Caki2 (cell line): Measurements from ENCODE around the gene GAS7. TPM values are rescaled to one million over a fixed set of nuclear protein-coding genes. Genes with fewer than 3 reads are reported as not detected.

Experiments
- DNase-seq: peaks from one replicate; pipeline ENCODE4 v3.0.0-alpha.2; 2015; ENCODE audit warnings: low read depth
- in situ Hi-C: cut with HindIII; loops from 2 replicates; pipeline ENCODE4 v1.10.0; 2016; ENCODE audit warnings: low sequenced_read_pairs, low pct_unique_long_range_greater_than_20kb, mixed read lengths
- total RNA-seq: library from RNA; depleted of rRNA; stranded (reverse); fragments of >200 nt; shearing (Covaris generic); gene quantifications from 2 replicates; pipeline ENCODE4 v1.2.3, GENCODE V29; 2014; ENCODE audit warnings: low replicate concordance

Gene GAS7
- total RNA-seq, 1 experiment from 2014 or later, result not detected

DNA sequence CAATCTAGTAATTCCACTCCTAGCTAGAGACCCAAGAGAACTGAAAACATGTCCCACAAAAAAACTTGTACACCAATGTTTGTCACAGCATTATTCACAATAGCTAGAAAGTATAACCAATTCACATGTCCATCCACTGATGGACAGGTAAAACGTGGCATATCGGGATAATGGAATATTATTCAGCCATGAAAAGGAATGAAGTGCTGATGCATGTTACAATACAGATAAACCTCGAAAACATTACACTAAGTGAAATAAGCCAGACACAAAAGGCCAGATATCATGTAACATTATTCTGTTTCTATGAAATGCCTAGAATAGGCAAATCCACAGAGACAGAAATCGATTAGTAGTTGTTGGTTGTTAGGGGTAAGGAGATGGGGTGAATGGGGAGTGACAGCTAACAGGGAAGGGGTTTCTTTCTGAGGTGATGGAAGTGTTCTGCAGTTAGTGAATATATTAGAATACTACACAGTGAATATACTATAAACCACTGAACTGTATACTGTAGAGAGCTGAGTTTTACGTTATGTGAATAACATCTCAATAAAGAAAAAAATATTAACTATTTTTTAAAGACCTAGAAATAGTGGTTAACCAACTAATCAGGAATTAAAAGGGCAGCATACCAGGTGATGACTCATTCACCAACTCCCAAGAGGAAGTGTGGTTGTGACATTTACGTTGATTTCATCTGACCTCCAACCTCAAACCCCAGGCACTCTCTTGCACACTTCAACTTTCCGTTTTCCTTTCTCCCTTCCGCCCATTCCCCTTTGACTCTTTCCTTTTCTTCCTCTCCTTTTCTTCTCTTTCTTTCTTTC is 48.6 kb downstream of the GAS7 start:
- DNase-seq, result peak; percentile 5
- in situ Hi-C loops, result no loop called here

DNA sequence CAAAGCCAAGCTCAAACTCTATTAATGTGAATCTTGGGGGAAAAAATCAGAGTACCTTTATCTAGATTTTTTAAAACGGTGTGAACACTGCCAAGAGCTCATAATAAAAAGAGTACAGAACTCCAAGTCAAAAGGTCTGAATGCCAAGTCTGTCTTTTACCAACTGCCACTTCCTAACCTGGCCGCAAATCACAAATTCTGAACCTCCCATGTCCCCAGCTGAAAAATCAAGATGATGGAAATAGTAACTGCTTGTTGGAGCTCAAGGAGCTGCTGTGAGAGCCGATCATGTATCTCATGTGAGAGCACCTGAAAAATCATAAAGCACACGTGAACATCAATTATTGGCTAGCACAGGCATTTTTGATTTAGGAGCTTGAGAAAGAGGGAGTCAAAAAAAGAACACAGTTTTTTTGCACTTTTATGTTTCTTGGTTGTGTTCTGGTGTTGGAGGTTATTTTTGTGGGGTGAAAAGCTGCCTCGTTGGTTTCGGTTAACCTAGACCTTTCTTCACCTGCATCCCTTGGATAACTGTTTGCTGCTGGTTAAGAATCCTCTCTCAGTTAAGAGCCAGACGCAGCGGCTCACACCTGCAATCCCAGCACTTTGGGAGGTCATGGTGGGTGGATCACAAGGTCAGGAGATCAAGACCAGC is 50.5 kb downstream of the GAS7 start:
- in situ Hi-C loops, result no loop called here
- no peak for DNase-seq

DNA sequence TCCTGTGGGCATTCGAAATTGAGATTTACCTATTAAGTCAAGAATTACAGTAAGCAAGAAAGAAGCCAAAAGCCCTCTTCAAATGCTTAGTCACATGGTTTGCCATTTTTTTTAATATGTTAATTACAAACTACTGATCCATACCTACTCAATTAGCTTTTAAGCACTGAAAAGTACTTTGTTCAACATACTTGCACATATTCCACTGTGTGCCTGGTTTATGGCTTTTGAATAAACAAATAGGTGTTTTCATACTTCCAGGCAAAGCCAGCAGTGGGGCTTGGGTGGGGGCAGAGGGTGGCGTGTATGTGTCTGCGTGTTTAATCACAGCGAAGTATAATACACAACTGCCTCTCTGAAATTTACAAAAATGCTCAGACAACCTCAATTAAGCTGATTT is 51.4 kb downstream of the GAS7 start:
- in situ Hi-C loops, result no loop called here

DNA sequence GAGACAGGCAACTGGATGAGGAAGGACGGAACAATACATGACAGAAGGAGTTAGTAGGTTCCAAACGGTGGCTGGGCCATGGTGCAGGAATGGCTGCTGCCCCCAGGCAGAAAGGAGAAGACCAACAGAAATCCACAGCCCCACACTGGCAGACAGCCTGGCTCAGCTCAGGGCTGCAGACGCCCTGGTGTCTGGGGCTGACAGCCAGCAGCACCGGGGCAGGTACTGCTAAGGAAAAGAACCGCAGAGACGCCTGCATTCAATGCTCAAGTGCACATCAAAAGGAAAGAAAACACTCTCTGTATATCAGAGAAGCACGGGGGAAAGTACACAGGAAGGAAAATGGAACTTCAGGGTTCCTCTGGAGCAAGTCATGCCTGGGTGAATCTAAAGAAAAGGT is 53.4 kb downstream of the GAS7 start:
- in situ Hi-C loops, result no loop called here
- DNase-seq, result no peak

More for the DNA sequence above, 51.4 kb downstream of the GAS7 start:
- DNase-seq, result no peak

DNA sequence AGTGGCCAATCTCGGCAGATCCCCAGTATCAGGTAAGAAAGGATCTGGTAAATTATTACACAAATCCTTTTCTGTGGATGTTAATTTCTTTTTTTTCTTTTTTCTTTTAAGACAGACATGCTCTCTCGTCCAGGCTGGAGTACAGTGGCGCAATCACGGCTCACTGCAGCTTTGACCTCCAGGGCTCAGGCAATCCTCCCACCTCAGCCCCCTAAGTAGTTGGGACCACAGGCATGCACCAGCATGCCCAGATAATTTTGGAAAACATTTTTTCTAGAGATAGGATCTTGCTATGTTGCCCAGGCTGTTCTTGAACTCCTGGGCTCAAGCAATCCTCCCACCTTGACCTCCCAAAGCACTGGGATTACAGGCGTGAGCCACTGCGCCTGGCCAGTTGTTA is 54.0 kb downstream of the GAS7 start:
- in situ Hi-C loops, result no loop called here
- no peak for DNase-seq

DNA sequence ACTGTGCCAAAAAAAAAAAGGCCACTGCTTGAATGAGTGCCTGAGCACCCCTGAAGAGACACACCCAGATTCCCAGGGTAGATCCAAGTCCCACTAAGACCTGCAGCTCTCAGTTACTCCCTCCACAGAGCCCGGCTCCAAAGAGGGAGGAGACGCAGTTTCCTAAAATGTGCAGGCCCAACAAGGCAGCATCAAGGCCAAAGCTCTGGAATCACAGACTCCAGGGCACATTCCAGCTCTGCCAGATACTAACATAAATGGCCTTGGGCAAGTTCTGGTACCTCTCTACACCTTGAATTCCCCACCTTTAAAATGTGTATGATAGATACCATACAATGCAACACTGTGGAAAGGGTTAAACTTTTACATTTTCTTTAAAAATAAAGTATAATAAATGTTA is 57.0 kb downstream of the GAS7 start:
- in situ Hi-C loops, result no loop called here
- DNase-seq, result no peak

DNA sequence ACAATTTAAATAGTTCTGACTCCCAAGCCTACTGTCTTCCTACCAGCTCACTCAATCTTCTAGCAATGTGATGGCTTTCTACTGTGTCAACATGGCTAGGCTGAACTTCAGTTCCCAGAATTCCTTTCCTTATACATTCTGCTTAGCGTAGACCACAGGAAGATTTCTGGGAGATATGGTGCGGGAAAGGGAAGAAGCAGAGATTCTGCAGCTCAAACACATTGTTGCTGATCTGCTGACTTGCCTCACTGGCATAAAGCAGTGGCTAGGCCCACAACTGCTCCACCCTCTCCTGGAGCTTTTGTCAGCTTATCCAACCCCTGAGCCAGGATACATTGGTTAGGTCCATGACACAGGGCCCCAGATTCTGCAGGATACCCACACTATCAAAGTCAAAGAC is 58.8 kb downstream of the GAS7 start:
- in situ Hi-C loops, result no loop called here
- no peak for DNase-seq

DNA sequence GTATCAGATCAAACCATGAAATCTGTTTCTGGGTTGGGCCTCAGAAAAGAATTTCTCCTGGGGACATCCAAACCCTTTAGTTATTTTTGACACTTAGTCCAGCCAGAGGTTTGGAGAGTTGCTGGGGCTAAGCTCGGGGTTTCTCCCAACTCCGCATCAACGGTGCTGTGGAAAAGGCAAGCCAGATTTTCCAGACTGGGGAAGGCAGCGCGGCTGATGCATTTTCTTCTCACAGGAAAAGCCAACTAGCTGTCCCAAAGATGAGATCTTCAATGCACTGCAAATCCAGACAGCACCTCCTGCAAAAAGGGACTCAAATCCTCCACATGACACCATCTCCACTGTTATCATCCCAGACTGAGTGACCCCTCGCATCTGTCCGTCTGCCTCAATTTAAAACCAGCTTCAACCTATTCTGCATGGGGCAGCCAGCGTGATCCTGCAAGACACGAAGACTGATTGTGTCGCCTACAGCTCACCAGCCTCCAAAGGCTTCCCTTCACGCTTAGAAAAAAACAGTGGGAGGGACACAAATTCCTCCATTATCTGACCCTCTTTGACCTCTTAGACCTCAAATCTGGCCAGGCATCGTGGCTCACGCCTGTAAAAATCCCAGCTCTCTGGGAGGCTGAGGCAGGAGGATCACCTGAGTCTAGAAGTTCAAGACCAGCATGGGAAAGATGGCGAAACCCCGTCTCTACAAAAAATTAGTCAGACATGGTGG is 62.0 kb downstream of the GAS7 start:
- no peak for DNase-seq
- in situ Hi-C loops, result no loop called here

DNA sequence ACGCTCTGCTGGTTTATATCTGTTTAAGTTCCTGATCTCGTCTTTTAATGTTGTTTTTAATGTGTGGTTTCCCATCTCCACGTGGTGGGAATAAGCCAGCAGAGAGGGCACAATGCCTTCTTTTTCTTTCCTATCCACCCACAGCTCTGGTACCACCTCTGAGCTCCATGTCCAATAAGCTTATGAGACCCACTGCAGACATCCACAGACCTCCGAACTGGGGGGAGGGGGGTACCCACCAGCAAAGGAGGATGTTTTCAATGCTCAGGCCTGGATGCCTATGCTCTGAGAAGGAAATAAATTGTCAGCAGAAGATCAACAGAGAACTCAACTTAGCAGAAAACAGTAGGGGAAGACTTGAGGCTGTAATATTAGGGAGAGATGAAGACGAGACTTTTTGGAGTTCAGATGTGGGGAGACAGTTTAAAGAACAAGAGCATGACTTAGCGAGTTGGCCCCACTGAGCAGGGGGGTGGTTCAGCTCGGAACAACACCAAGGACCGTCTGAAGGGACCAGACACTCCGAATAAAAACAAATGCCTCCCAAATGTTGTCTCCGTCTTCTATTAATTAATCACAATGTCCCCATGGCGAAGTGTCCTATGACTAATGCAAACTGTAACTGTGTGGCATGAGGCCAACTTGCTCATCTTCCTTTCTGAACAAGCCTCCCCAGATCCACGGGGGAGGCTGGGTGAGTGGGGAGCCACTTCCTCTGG is 62.7 kb downstream of the GAS7 start:
- no peak for DNase-seq
- in situ Hi-C loops, result no loop called here

DNA sequence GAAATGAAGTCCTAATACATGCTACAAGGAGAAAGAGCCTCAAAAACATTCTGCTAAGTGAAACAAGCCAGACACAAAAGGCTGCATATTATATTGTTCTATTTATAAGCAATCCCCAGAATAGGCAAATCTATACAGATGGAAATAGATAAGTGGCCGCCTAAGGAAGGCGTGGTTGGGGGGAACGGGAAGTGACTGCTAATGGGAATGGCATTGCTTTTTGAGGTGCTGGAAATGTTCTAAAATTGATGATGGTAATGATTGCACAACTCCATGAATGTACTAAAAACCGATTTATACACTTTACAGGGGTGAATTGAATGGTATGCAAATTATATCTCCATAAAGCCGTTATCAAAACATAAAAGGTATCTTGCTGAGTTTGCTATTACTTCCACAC is 67.7 kb downstream of the GAS7 start:
- in situ Hi-C loops, result no loop called here
- no peak for DNase-seq

DNA sequence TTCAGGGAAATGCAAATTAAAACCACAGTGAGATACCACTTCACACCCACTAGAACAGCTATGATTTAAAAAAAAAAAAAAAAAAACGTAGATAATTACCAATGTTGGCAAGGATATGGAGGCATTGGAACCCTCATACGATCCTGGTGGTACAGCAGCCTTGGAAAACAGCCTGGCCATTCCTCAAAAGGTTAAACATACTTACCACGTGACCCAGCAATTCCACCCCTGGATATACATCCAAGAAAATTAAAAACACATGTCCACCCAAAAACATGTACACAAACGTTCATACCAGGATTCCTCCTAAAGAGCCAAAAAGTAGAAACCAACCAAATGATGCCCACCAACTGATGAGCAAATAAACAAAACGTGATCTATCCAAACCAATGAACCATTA is 68.1 kb downstream of the GAS7 start:
- in situ Hi-C loops, result no loop called here
- no peak for DNase-seq

DNA sequence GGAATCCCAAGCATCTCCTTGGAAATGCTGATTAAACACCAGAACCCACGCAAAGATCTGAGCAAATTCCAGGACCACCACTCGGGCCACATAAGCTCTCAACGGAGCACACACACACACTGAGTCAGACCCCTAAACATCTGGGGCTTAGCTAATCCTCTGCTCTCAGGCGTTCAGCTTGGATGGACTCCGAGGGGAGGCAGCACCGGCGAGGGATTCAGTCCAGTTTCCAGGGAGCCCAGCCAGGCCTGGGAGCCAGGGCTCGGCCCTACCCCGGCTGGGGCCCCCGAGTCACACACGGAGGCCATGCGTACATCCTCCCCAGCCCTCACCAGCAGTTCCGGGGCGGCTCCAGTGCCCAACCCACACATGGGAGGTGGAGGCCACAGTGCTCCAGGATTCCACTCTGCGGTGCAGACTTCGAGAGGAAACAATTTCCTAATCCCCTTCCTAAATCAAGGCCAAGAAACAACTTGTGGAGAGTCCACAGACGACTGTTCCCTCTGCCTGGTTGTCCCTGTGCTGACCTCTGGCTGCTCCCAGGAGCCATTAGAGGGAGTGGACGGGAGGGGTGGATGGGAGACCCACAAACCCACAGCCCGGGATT is 70.5 kb downstream of the GAS7 start:
- in situ Hi-C loops, result no loop called here
- no peak for DNase-seq

DNA sequence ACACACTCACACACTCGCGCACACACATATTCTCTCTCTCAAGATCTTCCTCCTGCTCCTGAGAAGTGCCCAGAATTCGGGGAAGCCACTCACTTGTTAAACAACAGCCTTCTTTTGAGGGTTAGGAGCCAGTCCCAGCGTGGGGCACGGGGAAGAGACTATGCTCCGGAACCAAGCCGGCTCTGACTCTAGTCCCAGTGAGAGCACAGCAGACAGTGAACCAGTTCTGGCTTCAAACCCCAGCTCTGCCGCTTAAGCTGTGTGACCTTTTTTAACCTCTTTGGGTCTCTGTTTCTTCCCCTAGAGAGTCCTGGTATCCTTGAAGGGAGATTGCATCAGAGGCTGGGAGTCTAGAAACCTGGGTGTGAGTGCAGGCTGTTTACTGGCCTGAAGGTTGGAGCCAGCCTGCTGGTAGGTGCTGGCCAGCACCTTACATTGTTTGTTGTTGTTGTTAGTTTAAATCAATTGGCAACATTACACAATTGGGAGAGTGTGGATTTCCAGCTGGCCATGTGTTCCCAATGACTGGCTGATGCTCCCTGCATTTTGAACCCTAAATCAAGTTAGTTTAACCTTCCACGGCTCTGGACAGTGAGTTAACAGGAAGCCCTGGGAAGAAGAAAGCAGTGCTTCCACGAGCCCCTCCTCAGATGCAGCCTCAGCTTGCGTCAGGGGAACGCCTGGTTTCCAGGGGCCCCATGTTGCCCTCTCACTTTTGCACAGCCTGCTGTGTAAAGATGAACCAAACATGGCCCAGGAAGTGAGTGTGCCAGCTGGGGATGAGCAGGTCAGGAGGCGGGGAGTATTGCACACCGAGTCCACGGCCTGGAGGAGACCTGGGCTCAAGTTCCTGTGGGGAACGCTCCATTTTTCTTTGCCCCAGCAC is 71.5 kb downstream of the GAS7 start:
- in situ Hi-C loops, result no loop called here
- no peak for DNase-seq

DNA sequence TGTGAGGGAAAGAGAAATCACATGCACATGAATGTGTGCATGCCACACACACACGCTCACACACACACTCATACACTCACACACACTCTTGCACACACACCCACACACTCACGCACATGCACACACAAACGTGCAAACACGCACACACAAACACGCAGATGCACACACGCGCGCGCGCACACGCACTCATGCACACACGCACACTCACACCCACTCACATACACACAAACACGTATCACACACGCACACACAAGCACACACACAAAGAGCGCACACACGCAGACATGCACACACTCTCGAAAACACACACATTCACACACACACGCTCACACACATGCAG is 72.2 kb downstream of the GAS7 start:
- in situ Hi-C loops, result no loop called here
- DNase-seq, result no peak

DNA sequence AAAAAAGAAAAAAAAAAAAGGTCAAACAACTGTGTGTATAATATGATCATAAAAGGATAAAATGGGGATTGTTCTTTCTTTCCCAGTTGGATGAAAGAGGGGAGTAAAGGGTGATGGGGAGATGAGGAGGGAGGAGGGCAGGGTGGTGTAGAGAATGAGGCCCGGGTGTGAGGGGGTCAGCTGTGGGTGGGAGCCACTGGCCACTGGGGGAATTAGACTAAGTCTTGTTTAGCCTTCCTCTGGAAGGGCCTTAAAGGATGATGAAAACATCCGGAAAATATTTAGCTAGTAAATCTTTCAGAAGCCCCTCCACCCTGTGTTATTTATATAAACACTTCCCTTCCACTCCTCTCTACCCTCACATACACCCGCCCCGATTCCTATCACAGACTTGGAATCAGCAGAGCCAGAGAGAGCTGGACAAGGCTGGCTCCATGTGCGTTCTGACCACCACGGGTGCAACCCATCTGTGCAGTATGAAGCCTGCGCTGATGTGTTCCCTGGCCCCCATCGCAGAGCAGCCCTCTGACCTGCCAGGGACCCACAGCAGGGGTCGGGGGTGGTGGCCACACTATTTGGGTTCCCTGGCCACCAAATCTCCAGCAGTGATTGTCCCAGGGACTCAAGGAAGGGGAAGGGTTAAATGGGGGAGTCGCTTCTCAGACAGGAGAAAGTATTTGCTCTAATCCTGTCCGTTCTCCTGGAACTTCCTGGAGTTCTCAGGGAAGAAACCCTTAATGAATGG is 72.7 kb downstream of the GAS7 start:
- no peak for DNase-seq
- in situ Hi-C loops, result no loop called here

DNA sequence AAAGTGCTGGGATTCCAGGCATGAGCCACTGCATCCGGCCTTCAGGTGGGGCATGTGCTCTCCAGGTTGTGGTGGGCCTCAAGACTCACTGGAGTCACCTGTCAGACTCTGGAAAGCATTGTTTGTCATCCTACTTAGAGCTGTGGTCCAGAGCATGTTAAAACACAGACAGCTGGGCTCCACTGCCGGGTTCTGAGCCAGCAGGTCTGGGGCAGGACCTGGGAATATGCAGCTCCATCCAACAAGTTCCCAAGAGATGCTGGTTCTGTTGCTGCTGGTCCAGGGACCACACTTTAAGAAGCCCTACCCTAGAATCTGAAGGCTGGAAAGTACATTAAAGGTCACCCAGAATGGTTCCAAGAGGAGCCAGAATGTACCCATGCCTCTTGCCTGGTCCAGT is 75.3 kb downstream of the GAS7 start:
- no peak for DNase-seq
- in situ Hi-C loops, result no loop called here
